ENCODE measurements around the gene MUC5B. TPM values are rescaled to one million over a fixed set of nuclear protein-coding genes. Genes with fewer than 3 reads are reported as not detected.
"Not testable (repeated sequence)": the region's sequence is repeated elsewhere in the genome, so short reads cannot be mapped to it uniquely, and the experiment has no call there.

MUC5B gene
- total RNA-seq, 1 donor from 2014 or later: 0.25 TPM

- no peak for DNase-seq (ENCODE audit: extremely low spot score in 2 of 2)
- Histone ChIP-seq H3K27ac (no peak overlapping the region), H3K4me1 (no peaks in the 10 kb centered on the region), H3K4me3 (no peak overlapping the region), H3K27me3 (no peaks in the 10 kb centered on the region), H3K9me3 (no peaks in the 10 kb centered on the region), H3K36me3 (no peaks in the 10 kb centered on the region)
- TF ChIP-seq CTCF (IDR thresholded peaks at IDR 0.05) (no peak), POLR2A (IDR thresholded peaks at IDR 0.05) (no peak), POLR2AphosphoS5 (IDR thresholded peaks at IDR 0.05; ENCODE audit: insufficient read depth in 1 of 2, low read depth in 1 of 2) (no peak)
- intact Hi-C loops (cut with DNase I): loop anchor here (10.0 kb wide), 1 partner anchor 367 kb away; the partner anchor contains the start of gene DUSP8
These were observed 14.8 kb upstream of the MUC5B start for GRCh38 chr11:1208144-1208393.

- H3K27me3 ChIP-seq: no peaks in the 10 kb centered on the region
- H3K36me3 ChIP-seq: no peaks in the 10 kb centered on the region
- intact Hi-C loops (cut with DNase I): loop anchor here (10.0 kb wide), 1 partner anchor 366 kb away; the partner anchor contains the start of gene DUSP8
- no peaks in the 10 kb centered on the region for H3K4me1 ChIP-seq
- H3K27ac ChIP-seq: no peak overlapping the region
- DNase-seq (ENCODE audit: extremely low spot score in 2 of 2): no peak
- no peaks in the 10 kb centered on the region for H3K9me3 ChIP-seq
- H3K4me3 ChIP-seq: no peak overlapping the region
- TF ChIP-seq CTCF (IDR thresholded peaks at IDR 0.05) (no peak), POLR2AphosphoS5 (IDR thresholded peaks at IDR 0.05; ENCODE audit: insufficient read depth in 1 of 2, low read depth in 1 of 2) (no peak), POLR2A (IDR thresholded peaks at IDR 0.05) (no peak)
These were observed 14.2 kb upstream of the MUC5B start for GRCh38 chr11:1208394-1209261.

DNA sequence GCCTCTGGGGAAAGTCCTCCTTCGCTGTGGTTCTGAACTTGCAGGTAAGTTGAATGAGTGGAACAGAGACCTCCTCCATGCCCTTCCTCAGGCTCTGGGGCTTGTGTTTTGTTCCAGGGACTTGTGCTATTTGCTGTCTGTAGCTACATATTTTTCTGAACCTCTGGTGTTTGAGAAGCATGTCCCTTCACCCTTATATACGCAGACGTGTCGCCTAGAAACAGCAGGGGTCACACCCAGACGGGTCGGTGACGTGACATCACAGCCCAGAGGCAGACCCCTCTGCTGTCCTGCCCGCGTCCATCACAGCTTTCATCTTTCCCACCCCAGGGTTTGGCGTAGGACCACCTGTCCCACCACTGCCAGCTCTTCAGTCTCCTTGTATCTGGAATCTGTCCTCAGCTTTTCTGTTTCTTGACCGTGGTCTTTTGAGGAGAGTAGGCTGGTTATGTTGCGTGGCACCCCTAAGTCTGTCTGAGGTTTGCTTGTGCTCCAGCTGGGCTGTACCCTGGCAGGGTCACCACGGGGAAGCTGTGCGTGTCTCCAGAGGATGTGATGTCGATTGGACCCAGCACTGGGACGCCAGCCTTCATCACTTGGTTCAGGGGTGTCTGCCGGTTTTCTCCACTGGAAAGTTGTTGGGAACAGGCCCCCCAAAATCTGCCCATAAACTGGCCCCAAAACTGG is 13.4 kb upstream of the MUC5B start:
- Histone ChIP-seq H3K27ac (no peak overlapping the region), H3K36me3 (no peaks in the 10 kb centered on the region), H3K4me1 (no peaks in the 10 kb centered on the region), H3K27me3 (no peaks in the 10 kb centered on the region), H3K9me3 (no peaks in the 10 kb centered on the region), H3K4me3 (no peak overlapping the region)
- DNase-seq (ENCODE audit: extremely low spot score in 2 of 2): no peak
- intact Hi-C loops (cut with DNase I): loop anchor here (10.0 kb wide), 1 partner anchor 365 kb away; the partner anchor contains the start of gene DUSP8
- no peak for TF ChIP-seq CTCF (IDR thresholded peaks at IDR 0.05)
- TF ChIP-seq POLR2AphosphoS5 (IDR thresholded peaks at IDR 0.05; ENCODE audit: insufficient read depth in 1 of 2, low read depth in 1 of 2): no peak
- no peak for TF ChIP-seq POLR2A (IDR thresholded peaks at IDR 0.05)

- Histone ChIP-seq H3K27ac (no peak overlapping the region), H3K4me3 (no peak overlapping the region), H3K4me1 (no peaks in the 10 kb centered on the region), H3K9me3 (no peaks in the 10 kb centered on the region), H3K27me3 (no peaks in the 10 kb centered on the region), H3K36me3 (no peaks in the 10 kb centered on the region)
- no peak for DNase-seq (ENCODE audit: extremely low spot score in 2 of 2)
- TF ChIP-seq CTCF (IDR thresholded peaks at IDR 0.05) (no peak), POLR2AphosphoS5 (IDR thresholded peaks at IDR 0.05; ENCODE audit: insufficient read depth in 1 of 2, low read depth in 1 of 2) (no peak), POLR2A (IDR thresholded peaks at IDR 0.05) (no peak)
- intact Hi-C loops (cut with DNase I): no loop called here
These were observed 11.0 kb upstream of the MUC5B start for GRCh38 chr11:1211838-1212237.

DNA sequence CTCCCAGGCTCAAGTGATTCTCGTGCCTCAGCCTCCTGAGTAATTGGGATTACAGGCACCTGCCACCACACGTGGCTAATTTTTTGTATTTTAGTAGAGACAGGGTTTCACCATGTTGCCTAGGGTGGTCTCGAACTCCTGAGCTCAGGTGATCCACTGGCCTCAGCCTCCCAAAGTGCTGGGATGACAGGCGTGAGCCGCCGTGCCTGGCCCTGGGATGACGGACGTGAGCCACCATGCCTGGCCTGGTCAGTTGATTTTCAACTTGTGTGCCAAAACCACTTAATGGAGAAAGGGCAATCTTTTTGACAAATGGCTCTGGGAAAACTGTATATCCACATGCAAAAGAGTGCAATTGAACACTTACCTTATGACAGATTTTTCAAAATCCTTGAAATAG is 7.0 kb upstream of the MUC5B start:
- H3K36me3 ChIP-seq; intact Hi-C loops (cut with DNase I); H3K9me3 ChIP-seq; H3K27ac ChIP-seq; H3K4me1 ChIP-seq; DNase-seq (ENCODE audit: extremely low spot score in 2 of 2); H3K27me3 ChIP-seq; H3K4me3 ChIP-seq: not testable (repeated sequence)

Data from vagina (tissue), 2 donors.